ENCODE data around the gene ZXDB. TPM values are rescaled to one million over a fixed set of nuclear protein-coding genes. Genes with fewer than 3 reads are reported as not detected.

The ZXDB gene
- total RNA-seq (2022; extraction: Qiagen RNA extraction), result 7.1 to 10.4 TPM (median 8.6 TPM) in 5 replicates

DNA sequence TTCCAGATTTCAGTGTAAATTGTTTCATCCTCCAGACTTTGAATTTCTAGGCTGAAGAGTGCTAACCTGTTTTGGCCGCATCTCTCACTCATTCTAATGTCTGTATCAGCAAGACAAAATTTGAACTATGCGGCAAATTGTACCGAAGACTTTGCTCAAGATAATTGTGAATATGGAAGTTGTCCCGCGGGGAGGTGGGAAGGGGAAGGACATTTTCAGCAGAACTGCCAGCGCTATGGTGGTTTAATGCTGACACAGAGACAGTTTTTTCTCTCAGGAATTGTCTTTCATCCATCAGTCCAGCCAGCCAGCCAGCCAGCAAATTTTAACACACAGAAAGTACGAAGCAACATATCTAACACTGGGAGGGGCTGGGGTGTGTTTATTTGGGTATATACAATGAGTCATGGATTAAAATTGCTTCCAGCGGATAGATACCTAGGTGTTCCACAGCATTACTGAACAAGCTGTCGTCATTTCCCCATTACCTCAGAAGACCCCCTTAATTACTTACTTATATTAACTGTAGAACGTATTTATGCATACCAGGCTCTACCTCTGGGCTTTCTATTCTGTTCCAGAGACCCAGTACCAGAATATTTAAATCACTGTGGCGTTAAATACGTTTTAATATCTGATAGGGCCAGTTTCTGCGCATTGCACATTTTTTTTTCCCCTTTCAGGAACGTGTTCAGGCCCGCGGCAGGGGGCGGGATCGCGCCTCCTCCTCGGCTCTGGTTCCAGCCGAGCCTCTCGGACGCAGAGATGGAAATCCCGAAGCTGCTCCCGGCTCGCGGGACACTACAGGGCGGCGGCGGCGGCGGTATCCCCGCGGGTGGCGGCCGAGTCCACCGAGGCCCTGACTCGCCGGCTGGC is at the start of gene ZXDB:
TSS of gene ZXDB (plus strand) at position 728 of the 876 bp plus-strand sequence. CDS start at position 766, 38 bp downstream.

Other genes with a start within 250 kb of the ZXDB start
- gene NLRP2B, start 88.2 kb downstream of the ZXDB start, total RNA-seq (2022; extraction: Qiagen RNA extraction), result not detected in 5 replicates